ENCODE data around the gene PRELID3B. TPM values are rescaled to one million over a fixed set of nuclear protein-coding genes. Genes with fewer than 3 reads are reported as not detected.

Gene PRELID3B
- 10 to 100 TPM; 66.4 to 82.5 TPM for total RNA-seq

DNA sequence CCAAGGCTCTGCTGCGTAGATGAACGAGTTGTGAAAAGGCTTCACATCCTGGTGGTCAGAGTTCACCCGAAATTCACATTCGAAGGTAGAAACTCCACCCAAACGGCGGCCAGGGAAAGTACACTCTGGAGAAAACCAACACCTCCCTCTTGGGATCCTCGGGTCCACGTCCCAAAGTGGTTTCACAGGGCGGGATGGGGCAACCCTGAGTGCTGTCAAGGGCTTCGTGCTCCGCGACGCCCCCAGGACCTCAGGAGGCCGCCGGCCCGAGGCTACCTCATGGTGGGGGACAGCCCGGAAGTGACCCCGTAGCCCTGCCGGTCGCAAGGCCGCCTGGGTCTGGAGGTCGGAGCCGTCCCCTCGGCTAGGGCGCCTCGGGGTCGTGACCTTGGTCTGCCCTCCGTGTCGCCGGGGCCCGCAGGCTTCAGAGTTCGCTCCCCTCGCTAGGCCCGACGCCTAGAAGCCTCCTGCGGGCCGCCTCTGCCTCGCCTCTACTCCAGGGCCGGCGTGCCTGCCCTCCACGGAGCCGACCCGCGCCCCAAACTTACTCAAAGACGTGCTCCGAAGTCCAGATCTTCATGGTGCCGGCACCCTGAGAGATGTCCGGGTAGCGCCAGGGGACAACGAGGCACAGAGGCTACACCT, at the start of gene PRELID3B:
Gene PRELID3B (minus strand): TSS at position 636 of the 645 bp plus-strand sequence. CDS start 56 bp downstream, at position 580.
- ChIA-PET POLR2A (no interaction called here), CTCF (interaction anchor here (0.6 to 4.2 kb wide), 2 partner anchors 10 to 156 kb away, joined by 3 to 16 read pairs; partner anchors contain the start of gene ATP5F1E)
- Mint-ChIP-seq H3K36me3 (ENCODE audit: low read depth) (peaks cover 26% of the 10 kb centered on the region), H3K27ac (peak within 1 kb of the TSS; percentile 91), H3K4me1 (peaks cover 51% of the 10 kb centered on the region), H3K4me3 (peak within 1 kb of the TSS; percentile 90), H3K27me3 (no peaks in the 10 kb centered on the region), H3K9me3 (no peaks in the 10 kb centered on the region)
- no peak for DNase-seq

DNA sequence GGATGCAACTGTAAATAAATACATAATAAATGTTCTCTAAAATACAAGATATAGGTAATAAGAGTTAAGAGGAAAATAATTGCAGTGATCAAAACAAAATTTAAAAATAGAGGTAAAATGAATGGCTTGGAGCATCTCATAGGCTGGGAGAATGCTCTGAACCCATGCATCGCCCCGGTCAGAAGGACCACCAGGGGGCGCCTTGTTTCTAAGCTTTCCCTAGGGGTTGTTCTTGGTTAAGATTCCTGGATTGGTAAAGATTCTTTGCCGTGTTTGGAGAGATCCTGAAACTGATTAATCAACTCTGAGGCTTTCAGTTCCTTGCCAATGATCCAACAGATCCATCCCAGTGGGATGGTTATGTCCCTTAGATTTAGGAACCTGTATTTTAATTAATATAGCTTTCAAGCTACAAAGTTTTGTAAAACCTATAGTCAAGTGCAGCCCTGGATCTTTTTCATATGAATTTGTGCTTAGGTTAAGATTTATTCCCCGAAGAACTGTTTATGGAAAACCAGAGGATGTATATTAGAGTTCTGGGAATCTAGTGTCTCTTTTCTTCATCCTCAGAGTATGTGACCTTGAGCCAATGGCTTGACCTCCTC, 45.3 kb upstream of the PRELID3B start:
- DNase-seq: peak; percentile 86
- Mint-ChIP-seq H3K27me3 (peaks cover 26% of the 10 kb centered on the region), H3K9me3 (no peaks in the 10 kb centered on the region), H3K4me1 (peaks cover 4% of the 10 kb centered on the region), H3K4me3 (no peak overlapping the region), H3K27ac (no peak overlapping the region), H3K36me3 (ENCODE audit: low read depth) (no peaks in the 10 kb centered on the region)
- CTCF ChIA-PET: interaction anchor here (0.7 to 3.4 kb wide), 16 partner anchors 9 to 317 kb away, joined by 3 to 49 read pairs (median 4); no protein-coding TSS in a partner anchor
- POLR2A ChIA-PET: interaction anchor here (1.9 kb wide), 1 partner anchor 119 kb away, joined by 6 read pairs; no protein-coding TSS in a partner anchor

DNA sequence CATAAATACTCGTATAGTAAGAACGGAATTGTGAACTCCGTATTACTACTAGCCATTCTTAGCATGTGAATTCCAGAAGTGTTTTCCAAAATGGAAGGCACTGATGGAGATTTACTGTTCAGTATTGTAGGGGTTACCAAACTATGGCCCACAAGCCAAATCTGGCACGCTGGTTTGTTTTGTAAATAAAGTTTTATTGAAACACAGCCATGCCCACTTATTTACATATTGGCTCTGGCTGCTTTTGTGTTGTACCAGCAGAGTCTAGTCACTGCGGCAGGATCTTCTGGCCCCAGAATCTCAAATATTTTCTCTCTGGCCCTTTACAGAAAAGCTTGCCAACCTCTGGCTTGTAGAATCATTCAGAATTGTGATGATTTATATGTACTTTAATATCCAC, 44.3 kb upstream of the PRELID3B start:
- POLR2A ChIA-PET: interaction anchor here (1.9 kb wide), 1 partner anchor 120 kb away, joined by 6 read pairs; no protein-coding TSS in a partner anchor
- H3K27ac Mint-ChIP-seq: no peak overlapping the region
- no peak for DNase-seq
- H3K36me3 Mint-ChIP-seq (ENCODE audit: low read depth): no peaks in the 10 kb centered on the region
- peaks cover 4% of the 10 kb centered on the region for H3K4me1 Mint-ChIP-seq
- H3K27me3 Mint-ChIP-seq: peaks cover 26% of the 10 kb centered on the region
- H3K4me3 Mint-ChIP-seq: no peak overlapping the region
- CTCF ChIA-PET: interaction anchor here (0.7 to 3.4 kb wide), 8 partner anchors 16 to 144 kb away, joined by 3 to 49 read pairs (median 4); no protein-coding TSS in a partner anchor
- H3K9me3 Mint-ChIP-seq: no peaks in the 10 kb centered on the region

DNA sequence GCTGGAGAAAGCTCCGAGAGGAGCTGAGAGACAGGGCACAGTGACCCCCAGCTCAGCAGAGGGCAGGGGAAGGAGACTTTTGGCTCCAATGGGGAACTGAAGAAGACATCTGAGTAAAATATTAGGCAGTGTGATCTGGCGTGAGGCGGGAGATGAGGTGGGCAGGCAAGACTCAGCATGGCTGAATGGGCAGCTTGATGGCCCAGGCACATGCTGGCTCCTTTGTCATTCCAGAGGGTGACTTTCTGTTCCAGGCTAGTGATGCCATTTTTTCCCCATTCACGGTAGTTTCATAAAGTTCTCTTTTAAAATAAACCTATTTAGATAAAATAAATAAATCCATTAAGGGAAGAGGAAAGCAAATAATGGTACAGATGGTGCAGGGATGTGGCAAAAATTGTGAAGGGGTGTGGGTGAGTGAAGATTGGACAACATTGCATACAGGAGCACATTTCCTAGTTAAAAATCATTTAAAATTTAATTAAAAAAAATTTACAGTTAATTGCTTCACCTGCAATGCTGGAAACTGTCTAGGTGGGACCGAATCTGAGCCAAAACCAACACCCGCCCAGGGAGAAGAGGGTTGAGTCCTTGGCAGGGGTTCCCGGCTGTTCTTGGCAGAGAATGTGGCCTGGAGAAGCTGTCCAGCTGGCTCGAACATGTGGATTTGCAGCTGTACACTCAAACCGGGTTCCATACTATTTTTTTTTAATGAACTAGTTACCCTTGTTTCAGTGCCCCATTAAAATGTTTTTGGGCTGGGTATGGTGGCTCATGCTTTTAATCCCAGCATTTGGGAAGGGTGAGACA, 41.7 kb upstream of the PRELID3B start:
- H3K4me3 Mint-ChIP-seq: no peak overlapping the region
- H3K36me3 Mint-ChIP-seq (ENCODE audit: low read depth): no peaks in the 10 kb centered on the region
- no peaks in the 10 kb centered on the region for H3K9me3 Mint-ChIP-seq
- peaks cover 29% of the 10 kb centered on the region for H3K27me3 Mint-ChIP-seq
- H3K4me1 Mint-ChIP-seq: peaks cover 4% of the 10 kb centered on the region
- ChIA-PET CTCF (interaction anchor here (1.2 to 1.6 kb wide), 2 partner anchors 123 to 138 kb away, joined by 4 to 7 read pairs; no protein-coding TSS in a partner anchor), POLR2A (no interaction called here)
- no peak overlapping the region for H3K27ac Mint-ChIP-seq
- DNase-seq: no peak

DNA sequence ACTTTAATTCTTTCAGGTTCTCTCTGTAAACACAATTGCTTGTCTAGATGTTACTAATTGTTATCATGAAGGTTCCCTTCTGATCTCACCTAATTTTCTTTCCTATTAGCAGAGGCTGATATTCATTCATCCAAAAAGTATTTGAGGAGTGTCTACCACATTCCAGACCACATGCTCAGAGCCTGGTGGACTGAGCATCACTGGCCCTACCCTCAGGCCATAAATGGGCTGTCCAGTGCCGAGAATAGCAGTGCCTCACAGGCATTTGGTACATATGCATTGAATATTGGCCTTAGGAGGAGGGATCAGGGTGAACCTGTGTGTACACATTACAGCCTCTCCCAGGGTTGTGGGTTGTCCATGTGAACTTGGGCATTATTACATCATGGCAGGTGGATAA, 40.4 kb upstream of the PRELID3B start:
- Mint-ChIP-seq H3K4me1 (peaks cover 7% of the 10 kb centered on the region), H3K36me3 (ENCODE audit: low read depth) (no peaks in the 10 kb centered on the region), H3K4me3 (no peak overlapping the region), H3K9me3 (no peaks in the 10 kb centered on the region), H3K27ac (no peak overlapping the region), H3K27me3 (peaks cover 28% of the 10 kb centered on the region)
- ChIA-PET CTCF (interaction anchor here (0.6 to 1.3 kb wide), 4 partner anchors 123 to 432 kb away, joined by 3 to 4 read pairs (median 4); partner anchors contain the start of gene STX16), POLR2A (no interaction called here)
- no peak for DNase-seq

DNA sequence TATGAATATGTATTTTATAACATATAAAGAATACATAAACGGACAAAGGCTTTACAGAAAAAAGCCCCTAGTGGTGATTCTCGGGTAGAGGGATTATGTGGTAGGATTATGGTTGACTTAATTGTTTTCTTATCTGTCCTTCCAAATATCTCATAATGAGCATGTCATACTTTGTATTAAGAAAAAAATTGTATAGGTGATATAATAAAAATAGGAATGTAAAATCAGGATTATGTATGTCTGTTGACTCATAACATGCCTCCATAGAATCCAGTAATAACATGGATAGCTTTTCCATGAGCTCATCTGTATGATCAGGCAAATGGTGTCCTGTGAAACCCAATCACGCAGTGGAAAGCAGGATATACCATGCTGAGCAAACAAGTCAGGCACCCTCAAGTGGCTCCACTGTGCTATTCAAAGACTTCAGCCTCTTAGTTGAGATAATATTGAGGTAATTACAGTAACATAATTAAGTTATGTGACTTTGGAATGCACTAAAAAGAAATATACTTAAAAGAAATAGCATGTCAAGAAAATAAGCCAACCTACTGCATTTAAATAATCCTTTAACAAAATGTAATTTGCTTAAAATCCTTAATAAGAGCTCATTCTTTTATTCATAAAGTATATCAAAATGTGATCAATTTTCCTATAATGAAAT, 39.6 kb upstream of the PRELID3B start:
- CTCF ChIA-PET: interaction anchor here (0.6 to 1.3 kb wide), 4 partner anchors 124 to 431 kb away, joined by 3 to 4 read pairs (median 4); partner anchors contain the start of gene STX16
- Mint-ChIP-seq H3K9me3 (no peaks in the 10 kb centered on the region), H3K27me3 (peaks cover 28% of the 10 kb centered on the region), H3K4me3 (no peak overlapping the region), H3K36me3 (ENCODE audit: low read depth) (no peaks in the 10 kb centered on the region), H3K4me1 (peaks cover 10% of the 10 kb centered on the region), H3K27ac (no peak overlapping the region)
- POLR2A ChIA-PET: no interaction called here
- DNase-seq: no peak

DNA sequence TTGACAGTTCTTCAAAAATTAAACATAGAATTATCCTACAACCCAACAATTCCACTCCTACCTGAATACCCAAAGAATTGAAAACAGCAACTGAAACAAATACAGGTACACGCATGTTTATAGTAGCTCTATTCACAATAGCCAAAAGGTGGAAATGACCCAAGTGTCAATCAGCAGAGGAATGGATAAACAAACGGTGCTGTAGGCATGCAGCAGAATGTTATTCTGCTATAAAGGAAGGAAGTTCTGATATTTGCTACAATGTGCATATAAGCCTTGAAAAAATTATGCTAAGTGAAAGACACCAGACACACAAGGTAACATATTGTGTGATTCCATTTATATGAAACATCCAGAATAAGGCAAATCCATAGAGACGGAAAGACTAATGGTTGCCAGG, 38.5 kb upstream of the PRELID3B start:
- no peak overlapping the region for H3K4me3 Mint-ChIP-seq
- H3K4me1 Mint-ChIP-seq: peaks cover 15% of the 10 kb centered on the region
- no peaks in the 10 kb centered on the region for H3K36me3 Mint-ChIP-seq (ENCODE audit: low read depth)
- peaks cover 26% of the 10 kb centered on the region for H3K27me3 Mint-ChIP-seq
- ChIA-PET POLR2A (no interaction called here), CTCF (no interaction called here)
- DNase-seq: no peak
- H3K9me3 Mint-ChIP-seq: no peaks in the 10 kb centered on the region
- no peak overlapping the region for H3K27ac Mint-ChIP-seq

DNA sequence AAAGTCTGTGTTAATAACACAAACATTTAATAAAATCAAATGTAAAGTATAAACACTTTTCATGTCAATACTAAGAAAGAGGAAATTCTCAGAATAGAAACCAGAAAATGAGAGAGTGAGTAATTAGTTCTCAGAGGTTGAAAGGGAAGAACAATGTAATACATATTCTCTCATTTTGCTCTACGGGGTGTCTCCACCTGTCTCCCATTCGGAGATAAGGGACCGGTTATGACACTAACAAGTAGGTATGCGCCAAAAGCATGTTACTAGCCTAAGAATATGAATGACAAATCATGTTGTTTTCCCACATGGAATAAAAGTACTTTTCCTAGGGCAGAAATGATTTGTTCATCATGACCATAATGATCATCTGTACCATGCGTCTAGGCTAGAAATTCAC, 35.6 kb upstream of the PRELID3B start:
- Mint-ChIP-seq H3K36me3 (ENCODE audit: low read depth) (no peaks in the 10 kb centered on the region), H3K9me3 (no peaks in the 10 kb centered on the region), H3K4me1 (peaks cover 24% of the 10 kb centered on the region), H3K4me3 (no peak overlapping the region), H3K27me3 (peaks cover 22% of the 10 kb centered on the region), H3K27ac (no peak overlapping the region)
- DNase-seq: no peak
- POLR2A ChIA-PET: no interaction called here
- CTCF ChIA-PET: no interaction called here

DNA sequence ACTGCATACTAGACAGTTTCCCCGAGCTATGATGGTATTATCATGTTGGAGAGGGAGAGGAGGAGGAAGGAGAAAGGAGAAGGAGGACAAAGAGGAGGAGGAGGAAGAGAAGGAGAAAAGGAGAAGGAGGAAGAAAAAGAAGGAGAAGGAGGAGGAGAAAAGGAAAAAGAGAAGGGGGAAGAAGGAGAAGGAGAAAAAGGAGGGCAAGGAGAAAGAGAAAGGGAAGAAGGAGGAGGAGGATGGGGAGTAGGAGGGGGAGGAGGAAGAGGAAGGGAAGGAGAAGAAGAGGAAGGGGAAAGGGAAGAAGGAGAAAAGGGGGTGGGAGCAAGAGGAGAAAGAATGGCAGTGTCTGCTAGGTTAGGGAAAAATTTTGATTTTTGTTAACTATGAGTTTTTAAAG, 35.1 kb upstream of the PRELID3B start:
- no peaks in the 10 kb centered on the region for H3K9me3 Mint-ChIP-seq
- H3K4me3 Mint-ChIP-seq: no peak overlapping the region
- CTCF ChIA-PET: no interaction called here
- DNase-seq: no peak
- no peaks in the 10 kb centered on the region for H3K36me3 Mint-ChIP-seq (ENCODE audit: low read depth)
- peaks cover 23% of the 10 kb centered on the region for H3K27me3 Mint-ChIP-seq
- peaks cover 24% of the 10 kb centered on the region for H3K4me1 Mint-ChIP-seq
- H3K27ac Mint-ChIP-seq: no peak overlapping the region
- POLR2A ChIA-PET: no interaction called here

DNA sequence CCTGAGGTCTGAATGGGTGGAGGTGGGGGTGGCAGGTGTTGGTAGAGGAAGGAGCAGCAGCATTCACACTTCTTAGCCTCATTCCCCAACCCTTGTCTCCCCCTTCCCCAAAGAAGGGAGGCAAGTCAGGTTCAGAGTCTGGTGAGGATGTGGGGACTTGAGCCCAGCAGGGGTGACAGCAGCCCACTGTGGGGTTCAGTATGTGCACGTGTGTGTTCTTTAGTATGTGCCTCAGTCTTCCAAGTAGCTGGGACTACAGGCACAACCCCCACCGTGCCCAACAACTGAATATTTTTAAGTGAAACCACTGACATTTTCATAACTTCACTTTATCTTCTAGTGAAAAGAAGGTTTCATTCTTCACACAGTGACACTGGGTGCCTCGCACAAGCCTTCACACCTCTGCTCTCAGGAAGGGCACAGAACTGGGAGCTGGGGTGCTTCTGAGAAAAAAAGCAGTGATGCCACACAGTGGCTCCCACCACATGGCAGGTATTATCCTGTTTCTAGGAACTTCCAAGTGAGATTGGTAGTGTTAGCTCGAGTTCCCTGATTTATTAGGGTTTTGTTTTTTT, 33.4 kb upstream of the PRELID3B start:
- DNase-seq: no peak
- no peak overlapping the region for H3K4me3 Mint-ChIP-seq
- no peaks in the 10 kb centered on the region for H3K36me3 Mint-ChIP-seq (ENCODE audit: low read depth)
- H3K27ac Mint-ChIP-seq: no peak overlapping the region
- H3K4me1 Mint-ChIP-seq: peaks cover 24% of the 10 kb centered on the region
- no peaks in the 10 kb centered on the region for H3K9me3 Mint-ChIP-seq
- CTCF ChIA-PET: interaction anchor here (0.7 to 1.0 kb wide), 2 partner anchors 132 to 146 kb away, joined by 3 read pairs; no protein-coding TSS in a partner anchor
- POLR2A ChIA-PET: no interaction called here
- peaks cover 23% of the 10 kb centered on the region for H3K27me3 Mint-ChIP-seq

DNA sequence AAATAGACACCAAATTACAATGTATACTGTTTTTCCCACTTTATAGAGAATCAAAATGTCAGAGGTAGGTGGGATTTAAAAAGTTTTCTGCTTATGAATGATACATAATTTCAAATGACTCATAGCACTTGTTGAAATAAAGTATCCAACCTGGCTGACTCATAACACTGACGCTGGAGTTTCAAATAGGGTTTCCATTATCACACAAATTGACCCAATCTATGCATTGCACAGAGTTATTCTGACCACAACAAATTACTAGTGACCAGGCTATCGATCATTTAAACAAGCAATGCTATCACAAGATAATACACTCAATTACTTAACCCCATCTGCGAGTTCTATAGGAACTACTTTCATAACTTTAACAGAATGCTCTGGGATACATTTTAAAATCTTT, 31.9 kb upstream of the PRELID3B start:
- no peaks in the 10 kb centered on the region for H3K9me3 Mint-ChIP-seq
- DNase-seq: no peak
- peaks cover 24% of the 10 kb centered on the region for H3K4me1 Mint-ChIP-seq
- ChIA-PET CTCF (no interaction called here), POLR2A (no interaction called here)
- no peak overlapping the region for H3K4me3 Mint-ChIP-seq
- no peaks in the 10 kb centered on the region for H3K36me3 Mint-ChIP-seq (ENCODE audit: low read depth)
- peaks cover 25% of the 10 kb centered on the region for H3K27me3 Mint-ChIP-seq
- H3K27ac Mint-ChIP-seq: no peak overlapping the region

DNA sequence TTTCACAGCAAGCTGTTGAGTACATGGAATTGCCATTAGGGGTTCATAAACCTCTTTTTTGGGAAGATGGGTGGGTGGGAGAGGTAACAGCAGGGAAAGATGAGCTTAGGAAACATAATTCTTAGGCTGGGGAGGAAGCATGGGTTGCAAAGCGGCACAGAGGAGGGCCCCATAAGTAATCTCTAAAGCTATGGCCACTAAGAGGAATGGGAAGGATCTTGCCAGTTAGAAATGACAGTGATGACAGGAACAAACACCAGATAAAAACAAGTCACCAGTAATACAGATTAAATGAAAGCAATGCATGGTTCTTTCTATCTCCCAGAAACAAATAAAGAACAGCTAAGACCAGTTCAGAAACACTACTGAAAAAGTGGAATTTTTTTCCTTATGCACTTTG, 31.0 kb upstream of the PRELID3B start:
- peaks cover 27% of the 10 kb centered on the region for H3K27me3 Mint-ChIP-seq
- no peak for DNase-seq
- no peaks in the 10 kb centered on the region for H3K9me3 Mint-ChIP-seq
- no peak overlapping the region for H3K27ac Mint-ChIP-seq
- H3K4me1 Mint-ChIP-seq: peaks cover 24% of the 10 kb centered on the region
- no peak overlapping the region for H3K4me3 Mint-ChIP-seq
- CTCF ChIA-PET: interaction anchor here (1.1 kb wide), 1 partner anchor 38 kb away, joined by 3 read pairs; no protein-coding TSS in a partner anchor
- POLR2A ChIA-PET: no interaction called here
- H3K36me3 Mint-ChIP-seq (ENCODE audit: low read depth): no peaks in the 10 kb centered on the region

Measured in activated CD4-positive, alpha-beta T cell treated with anti-CD3 and anti-CD28 coated beads, Interleukin-2, amount 10 ng/mL, durations not matched to agents 7 days and 5 days (primary cell).